SHP77 treated with DMSO at 0.1 percent for 48 hours (cell line): ENCODE data around the gene ALPI.

Source experiments
- DNase-seq: peaks from one replicate; lab custom pipeline; 2025; lab: John Stamatoyannopoulos, UW

The ALPI gene

DNA sequence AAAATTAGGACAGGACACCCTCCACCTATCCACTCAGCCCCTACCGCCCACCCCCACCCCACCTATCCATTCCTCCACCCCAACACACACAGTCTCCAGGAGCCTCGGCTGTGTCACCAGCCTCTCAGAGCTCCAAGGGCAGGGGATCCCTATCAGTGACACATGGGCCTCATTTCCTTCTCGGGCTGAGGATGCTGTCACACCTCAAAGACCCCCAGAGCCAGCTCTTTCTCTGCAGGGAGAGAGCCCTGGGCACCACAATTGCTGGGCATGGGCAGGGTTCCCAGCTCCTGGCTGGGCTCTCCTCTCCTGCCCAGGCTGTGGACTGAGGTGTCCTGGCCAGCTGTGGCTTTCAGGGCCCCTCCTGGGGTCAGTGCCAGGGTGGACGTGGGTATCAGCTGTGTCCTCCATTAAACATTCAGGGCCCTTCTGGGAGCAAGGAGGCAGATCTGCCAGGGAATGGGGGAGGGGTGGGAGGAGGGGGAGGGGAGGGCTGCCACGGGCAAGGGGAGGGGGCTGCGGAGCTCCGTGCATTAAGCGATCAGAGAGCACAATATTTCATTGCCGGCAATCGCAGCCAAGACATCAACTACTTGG, 45.9 kb downstream of the ALPI start:
- DNase-seq: no peak

GRCh38 chr2:232502511-232502910, 46.6 kb downstream of the ALPI start:
- DNase-seq: no peak

- peak; percentile 71 for DNase-seq
Measured at GRCh38 chr2:232502911-232503808, 47.2 kb downstream of the ALPI start.

DNA sequence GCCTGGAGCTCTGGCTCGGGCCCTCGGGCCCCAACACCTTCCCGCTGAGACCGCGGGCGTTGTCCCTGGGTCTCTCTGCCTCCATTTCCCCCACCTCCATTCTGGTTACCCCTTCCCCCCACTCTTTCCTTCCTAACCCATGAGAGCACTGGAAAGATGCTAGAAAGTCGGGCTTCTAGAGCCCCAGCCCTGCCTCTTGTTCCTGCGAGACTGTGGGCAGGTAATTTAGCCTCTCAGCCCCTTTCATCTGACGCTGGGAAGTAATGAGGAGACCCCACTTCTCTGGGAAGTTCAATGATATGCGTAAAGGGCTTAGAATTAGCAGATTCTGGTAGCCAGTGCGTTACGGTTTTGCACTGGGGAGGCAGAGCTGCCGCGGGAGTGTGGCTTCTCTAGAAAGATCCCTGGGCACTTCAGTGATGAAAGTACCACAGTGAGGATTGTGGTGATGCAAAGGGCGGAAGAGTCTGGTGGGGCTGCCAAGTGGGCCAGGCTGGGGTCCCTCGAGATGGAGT, 47.9 kb downstream of the ALPI start:
- DNase-seq: no peak

GRCh38 chr2:232504438-232504837, 48.5 kb downstream of the ALPI start:
- DNase-seq: no peak

DNA sequence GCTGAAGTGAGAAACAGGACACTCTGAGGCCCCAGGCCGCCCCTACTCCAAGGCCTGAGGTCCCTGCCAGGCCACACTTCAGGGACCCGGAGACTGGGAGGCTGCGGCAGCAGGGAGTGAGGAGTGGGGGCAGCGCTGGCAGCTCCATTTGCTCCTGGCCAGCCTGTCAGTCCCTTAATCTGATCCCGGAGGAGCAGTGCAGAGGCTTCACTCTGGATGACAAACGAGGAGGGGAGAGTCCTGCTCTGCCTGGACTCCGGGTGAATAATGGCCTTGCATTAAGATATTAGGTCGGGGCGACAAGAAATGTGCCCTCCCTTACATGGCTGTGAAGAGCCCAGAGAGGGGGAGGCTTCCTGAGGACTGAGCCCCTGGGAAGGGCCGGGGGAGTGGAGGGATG, 49.9 kb downstream of the ALPI start:
- no peak for DNase-seq

DNA sequence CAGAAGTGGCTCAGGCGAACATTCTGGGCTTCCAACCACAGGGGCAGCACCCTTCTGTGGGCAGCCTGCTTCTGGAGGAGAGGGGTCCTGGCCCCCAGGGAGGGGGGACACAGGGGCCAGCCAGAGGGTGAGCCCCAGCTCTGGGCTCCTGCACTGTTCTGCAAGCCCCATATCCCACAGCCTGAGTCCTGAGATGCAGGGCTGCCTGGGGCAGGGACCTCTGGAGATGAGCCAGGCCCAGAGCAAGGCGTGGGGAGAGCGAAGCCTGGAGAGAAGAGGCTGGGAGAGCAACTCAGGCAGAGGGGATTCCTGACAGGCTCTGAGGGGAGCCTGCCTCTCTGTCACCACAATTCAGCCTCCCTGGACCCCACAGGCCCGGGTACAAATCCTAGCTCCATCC, 50.8 kb downstream of the ALPI start:
- DNase-seq: no peak

- DNase-seq: no peak
Measured at GRCh38 chr2:232508251-232508650, 52.3 kb downstream of the ALPI start.
